DOHH2 (cell line): ENCODE data around the gene TBC1D10B.

ENCODE experiments used
- H3F3A ChIP-seq: fragments of 200-600 bp; sonication (generic), shearing (Covaris generic); 2 replicates; pipeline ENCODE4 v1.6.0; 2016; ENCODE audit warnings: antibody characterized with exemption, mild to moderate bottlenecking; ENCODE audit not compliant: control insufficient read depth, insufficient read depth
- H3K27ac ChIP-seq: fragments of 200-600 bp; sonication (generic); 2 replicates; pipeline ENCODE4 v1.5.1; 2014; ENCODE audit warnings: low read depth, mild to moderate bottlenecking, low read length, moderate library complexity
- H3K27me3 ChIP-seq: fragments of 200-600 bp; sonication (generic); 2 replicates; pipeline ENCODE4 v1.6.1; 2014; ENCODE audit warnings: mild to moderate bottlenecking, low read length, mixed read lengths; ENCODE audit not compliant: control insufficient read depth
- H3K36me3 ChIP-seq: fragments of 200-600 bp; sonication (generic); 2 replicates; pipeline ENCODE4 v1.6.1; 2014; ENCODE audit warnings: mild to moderate bottlenecking, low read length, moderate library complexity, mixed read lengths; ENCODE audit not compliant: control insufficient read depth
- H3K4me1 ChIP-seq: fragments of 200-600 bp; sonication (generic); 2 replicates; pipeline ENCODE4 v1.6.1; 2014; ENCODE audit warnings: mild to moderate bottlenecking, low read length, mixed read lengths; ENCODE audit not compliant: control insufficient read depth
- H3K4me2 ChIP-seq: fragments of 200-600 bp; sonication (generic); 2 replicates; pipeline ENCODE4 v1.6.0; 2014; ENCODE audit warnings: mild to moderate bottlenecking, low read length, moderate library complexity
- H3K4me3 ChIP-seq: fragments of 200-600 bp; sonication (generic); 2 replicates; pipeline ENCODE4 v1.5.1; 2014; ENCODE audit warnings: mild to moderate bottlenecking, low read length, mixed read lengths
- H3K79me2 ChIP-seq: fragments of 200-600 bp; sonication (generic); 2 replicates; pipeline ENCODE4 v1.6.1; 2014; ENCODE audit warnings: mild to moderate bottlenecking, low read length, mixed read lengths; ENCODE audit not compliant: control insufficient read depth
- H3K9me2 ChIP-seq: fragments of 200-600 bp; sonication (generic); replicated peaks from 2 replicates; pipeline ENCODE4 v1.6.1; 2014; ENCODE audit warnings: mild to moderate bottlenecking, low read length, mixed read lengths; ENCODE audit not compliant: control insufficient read depth
- H3K9me3 ChIP-seq: fragments of 200-600 bp; sonication (generic); 2 replicates; pipeline ENCODE4 v1.6.1; 2014; ENCODE audit warnings: antibody characterized with exemption, low read length, mixed read lengths; ENCODE audit not compliant: control insufficient read depth, insufficient read depth
- H4K20me1 ChIP-seq: fragments of 200-600 bp; sonication (generic); 2 replicates; pipeline ENCODE4 v1.6.0; 2014; ENCODE audit warnings: low read depth, mild to moderate bottlenecking, antibody characterized with exemption, low read length, moderate library complexity; ENCODE audit not compliant: control insufficient read depth, insufficient read depth
- CTCF ChIP-seq: fragments of 200-600 bp; sonication (generic); IDR thresholded peaks from one replicate; pipeline ENCODE4 v1.5.1; 2014; ENCODE audit warnings: antibody characterized with exemption, mild to moderate bottlenecking, low read depth, low read length; ENCODE audit not compliant: poor library complexity, severe bottlenecking
- EZH2phosphoT487 ChIP-seq: fragments of 200-600 bp; sonication (generic); IDR thresholded peaks from 2 replicates; pipeline ENCODE4 v1.6.1; 2017; ENCODE audit warnings: borderline replicate concordance, mild to moderate bottlenecking, antibody characterized with exemption, low read length, moderate library complexity, mixed read lengths

Gene TBC1D10B

GRCh38 chr16:30407102-30407803 lies 37.0 kb upstream of the TBC1D10B start, which contains the start of gene ZNF771:
TSS of gene ZNF771 (plus strand) at chr16:30407606. CDS start at chr16:30408054, 448 bp downstream.
- Histone ChIP-seq H3K27me3 (no peaks in the 10 kb centered on the region), H3K4me1 (peaks cover 27% of the 10 kb centered on the region), H3K4me3 (peak within 1 kb of the TSS; percentile 92), H3K4me2 (peak within 1 kb of the TSS; percentile 87), H3F3A (peaks cover 6% of the 10 kb centered on the region; the same call in 1 of the 2 replicates), H4K20me1 (no peaks in the 10 kb centered on the region), H3K27ac (peak within 1 kb of the TSS; percentile 72), H3K9me2 (no peaks in the 10 kb centered on the region), H3K79me2 (peaks cover 26% of the 10 kb centered on the region), H3K9me3 (no peaks in the 10 kb centered on the region), H3K36me3 (peaks cover 18% of the 10 kb centered on the region)
- TF ChIP-seq CTCF: peak; percentile 26
- no peak for TF ChIP-seq EZH2phosphoT487

GRCh38 chr16:30406795-30407101 lies 36.5 kb upstream of the TBC1D10B start:
- H3K4me3 ChIP-seq: peak overlapping the region; percentile 92
- peaks cover 6% of the 10 kb centered on the region; the same call in 1 of the 2 replicates for H3F3A ChIP-seq
- no peak for TF ChIP-seq CTCF
- TF ChIP-seq EZH2phosphoT487: no peak
- peaks cover 12% of the 10 kb centered on the region for H3K36me3 ChIP-seq
- H3K79me2 ChIP-seq: peaks cover 22% of the 10 kb centered on the region
- 0 out of 2 replicates have a peak overlapping the region, but pooled peaks have one; percentile 25 for H3K27ac ChIP-seq
- no peaks in the 10 kb centered on the region for H3K27me3 ChIP-seq
- no peaks in the 10 kb centered on the region for H3K9me3 ChIP-seq
- H4K20me1 ChIP-seq: no peaks in the 10 kb centered on the region
- peak overlapping the region; percentile 87 for H3K4me2 ChIP-seq
- H3K4me1 ChIP-seq: peaks cover 27% of the 10 kb centered on the region
- no peaks in the 10 kb centered on the region for H3K9me2 ChIP-seq

GRCh38 chr16:30401768-30402425 lies 31.6 kb upstream of the TBC1D10B start:
- Histone ChIP-seq H4K20me1 (no peaks in the 10 kb centered on the region), H3K79me2 (peaks cover 11% of the 10 kb centered on the region)

More at GRCh38 chr16:30401768-30402425, 31.6 kb upstream of the TBC1D10B start:
- H3F3A ChIP-seq: peaks cover 4% of the 10 kb centered on the region
- H3K27me3 ChIP-seq: no peaks in the 10 kb centered on the region
- H3K4me3 ChIP-seq: no peak overlapping the region
- peaks cover 27% of the 10 kb centered on the region for H3K36me3 ChIP-seq
- H3K27ac ChIP-seq: no peak overlapping the region
- H3K9me2 ChIP-seq: no peaks in the 10 kb centered on the region
- no peak overlapping the region for H3K4me2 ChIP-seq
- H3K4me1 ChIP-seq: peaks cover 29% of the 10 kb centered on the region
- H3K9me3 ChIP-seq: no peaks in the 10 kb centered on the region
- TF ChIP-seq CTCF (no peak), EZH2phosphoT487 (no peak)
